Kidney epithelial cell (primary cell): ENCODE results near the gene TLK2. TPM values are rescaled to one million over a fixed set of nuclear protein-coding genes. Genes with fewer than 3 reads are reported as not detected.

Source experiments
- DNase-seq: peaks from one replicate; pipeline ENCODE4 v3.0.0-alpha.2; 2010; ENCODE audit warnings: low read depth
- H3K27me3 ChIP-seq: 2 replicates; pipeline ENCODE4 v1.6.0; 2011; ENCODE audit warnings: low read length; ENCODE audit not compliant: control insufficient read depth, insufficient read depth
- H3K36me3 ChIP-seq: 2 replicates; pipeline ENCODE4 v1.5.1; 2011; ENCODE audit warnings: low read length; ENCODE audit not compliant: control insufficient read depth, insufficient read depth
- H3K4me3 ChIP-seq: 2 replicates; pipeline ENCODE4 v1.5.1; 2011; ENCODE audit warnings: low read depth, mild to moderate bottlenecking, control low read depth, low read length
- total RNA-seq: library from RNA; depleted of rRNA; stranded (reverse); fragments of >200 nt; gene quantifications from 2 replicates; pipeline ENCODE4 v1.2.3, GENCODE V29; 2015
- TF ChIP-seq, protein P1 (sequence below): IDR thresholded peaks from 2 replicates; pipeline ENCODE4 v1.5.1; 2011; ENCODE audit warnings: mild to moderate bottlenecking, moderate library complexity, low read length, control low read depth, inconsistent platforms; ENCODE audit not compliant: insufficient read depth, poor library complexity, severe bottlenecking

The TLK2 gene
- total RNA-seq, 1 donor from 2014 or later, result 32.9 TPM

DNA sequence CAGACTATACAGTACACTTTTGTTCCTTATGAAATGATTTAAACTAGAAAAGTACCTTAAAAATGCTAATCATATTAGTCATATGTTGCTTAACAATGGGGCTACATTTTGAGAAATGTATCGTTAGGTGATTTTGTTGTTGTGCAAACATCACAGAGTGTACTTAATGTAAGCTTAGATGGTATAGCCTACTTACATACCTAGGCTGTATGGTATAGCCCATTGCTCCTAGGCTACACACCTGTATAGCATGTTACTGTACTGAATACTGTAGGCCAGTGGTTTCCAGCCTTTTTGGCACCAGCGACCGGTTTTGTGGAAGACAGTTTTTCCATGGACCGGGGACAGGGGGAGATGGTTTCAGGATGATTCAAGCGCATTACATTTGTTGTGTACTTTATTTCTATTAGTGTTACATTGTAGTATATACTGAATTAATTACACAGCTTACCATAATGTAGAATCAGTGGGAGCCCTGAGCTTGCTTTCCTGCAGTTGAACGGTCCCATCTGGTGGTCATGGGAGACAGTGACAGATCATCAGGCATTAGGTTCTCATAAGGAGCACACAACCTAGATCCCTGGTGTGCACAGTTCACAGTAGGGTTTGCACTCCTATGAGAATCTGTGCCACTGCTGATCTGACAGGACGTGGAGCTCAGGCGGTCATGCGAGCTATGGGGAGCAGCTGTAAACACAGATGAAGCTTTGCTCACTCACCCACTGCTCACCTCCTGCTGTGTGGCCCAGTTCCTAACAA, 113.9 kb downstream of the TLK2 start:
- TF ChIP-seq, protein P1, sequence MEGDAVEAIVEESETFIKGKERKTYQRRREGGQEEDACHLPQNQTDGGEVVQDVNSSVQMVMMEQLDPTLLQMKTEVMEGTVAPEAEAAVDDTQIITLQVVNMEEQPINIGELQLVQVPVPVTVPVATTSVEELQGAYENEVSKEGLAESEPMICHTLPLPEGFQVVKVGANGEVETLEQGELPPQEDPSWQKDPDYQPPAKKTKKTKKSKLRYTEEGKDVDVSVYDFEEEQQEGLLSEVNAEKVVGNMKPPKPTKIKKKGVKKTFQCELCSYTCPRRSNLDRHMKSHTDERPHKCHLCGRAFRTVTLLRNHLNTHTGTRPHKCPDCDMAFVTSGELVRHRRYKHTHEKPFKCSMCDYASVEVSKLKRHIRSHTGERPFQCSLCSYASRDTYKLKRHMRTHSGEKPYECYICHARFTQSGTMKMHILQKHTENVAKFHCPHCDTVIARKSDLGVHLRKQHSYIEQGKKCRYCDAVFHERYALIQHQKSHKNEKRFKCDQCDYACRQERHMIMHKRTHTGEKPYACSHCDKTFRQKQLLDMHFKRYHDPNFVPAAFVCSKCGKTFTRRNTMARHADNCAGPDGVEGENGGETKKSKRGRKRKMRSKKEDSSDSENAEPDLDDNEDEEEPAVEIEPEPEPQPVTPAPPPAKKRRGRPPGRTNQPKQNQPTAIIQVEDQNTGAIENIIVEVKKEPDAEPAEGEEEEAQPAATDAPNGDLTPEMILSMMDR, result no peak
- Histone ChIP-seq H3K27me3 (no peaks in the 10 kb centered on the region), H3K36me3 (peaks cover 1% of the 10 kb centered on the region), H3K4me3 (no peak overlapping the region)
- DNase-seq, result no peak

DNA sequence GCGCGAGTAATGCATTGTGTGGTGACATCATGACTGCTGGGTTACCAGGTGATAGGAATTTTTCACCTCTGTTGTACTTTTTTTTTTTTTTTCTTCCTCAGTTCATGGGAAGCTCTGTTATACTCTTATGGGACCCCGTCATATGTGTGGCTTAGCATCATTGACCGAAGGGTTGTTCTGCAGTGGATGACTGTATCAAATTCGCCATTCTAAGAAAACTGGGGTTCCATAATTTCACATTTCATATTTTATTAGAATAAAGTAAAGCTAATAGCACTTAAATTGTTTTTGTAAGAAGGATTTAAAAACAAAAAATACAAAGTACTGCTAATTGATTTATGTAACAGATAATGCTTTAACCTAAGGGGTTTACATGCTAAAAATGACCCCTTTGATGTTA, 116.9 kb downstream of the TLK2 start:
- Histone ChIP-seq H3K36me3 (peaks cover 1% of the 10 kb centered on the region), H3K4me3 (no peak overlapping the region), H3K27me3 (no peaks in the 10 kb centered on the region)
- no peak for DNase-seq
- TF ChIP-seq, protein P1, result no peak

DNA sequence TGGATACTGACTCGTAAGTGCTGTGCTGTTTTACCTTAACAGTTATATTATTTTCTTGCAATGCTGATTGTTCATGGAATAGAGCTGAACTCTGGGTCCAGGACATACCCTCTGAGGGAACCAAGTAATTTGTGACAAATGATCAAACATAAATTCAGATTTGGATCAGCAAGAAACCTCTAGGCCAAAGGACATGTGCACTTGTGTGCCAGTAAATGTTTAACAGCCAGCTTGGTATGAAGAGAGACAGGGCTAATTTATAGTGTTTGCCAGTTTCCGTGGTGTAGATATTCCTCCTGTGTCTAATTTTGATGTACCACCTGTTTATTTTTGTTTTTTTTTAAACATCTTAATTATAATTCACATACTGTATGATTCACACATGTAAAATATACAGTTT, 118.0 kb downstream of the TLK2 start:
- H3K36me3 ChIP-seq, result peaks cover 1% of the 10 kb centered on the region

DNA sequence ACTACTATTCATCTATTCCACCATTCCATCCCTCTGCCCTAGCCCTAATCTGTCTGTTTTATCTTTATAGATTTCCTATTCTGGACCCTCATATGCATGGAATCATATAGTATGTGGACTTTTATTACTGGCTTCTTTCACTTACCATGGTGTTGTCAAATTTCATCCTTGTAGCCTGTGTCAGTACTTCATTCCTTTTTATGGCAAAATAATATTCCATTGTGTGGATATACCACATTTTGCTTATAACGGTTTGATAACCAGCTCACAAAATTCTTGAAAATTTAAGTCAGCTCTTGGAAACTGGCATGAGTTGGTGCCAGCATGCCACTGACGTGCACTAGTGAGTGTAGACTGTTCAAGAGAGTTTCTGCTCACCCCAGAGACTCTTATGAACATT, 118.5 kb downstream of the TLK2 start:
- peaks cover 1% of the 10 kb centered on the region for H3K36me3 ChIP-seq
- no peak for DNase-seq
- TF ChIP-seq, protein P1, result no peak

More for the DNA sequence above, 118.0 kb downstream of the TLK2 start:
- TF ChIP-seq, protein P1, result no peak
- Histone ChIP-seq H3K27me3 (no peaks in the 10 kb centered on the region), H3K4me3 (no peak overlapping the region)
- DNase-seq, result no peak

DNA sequence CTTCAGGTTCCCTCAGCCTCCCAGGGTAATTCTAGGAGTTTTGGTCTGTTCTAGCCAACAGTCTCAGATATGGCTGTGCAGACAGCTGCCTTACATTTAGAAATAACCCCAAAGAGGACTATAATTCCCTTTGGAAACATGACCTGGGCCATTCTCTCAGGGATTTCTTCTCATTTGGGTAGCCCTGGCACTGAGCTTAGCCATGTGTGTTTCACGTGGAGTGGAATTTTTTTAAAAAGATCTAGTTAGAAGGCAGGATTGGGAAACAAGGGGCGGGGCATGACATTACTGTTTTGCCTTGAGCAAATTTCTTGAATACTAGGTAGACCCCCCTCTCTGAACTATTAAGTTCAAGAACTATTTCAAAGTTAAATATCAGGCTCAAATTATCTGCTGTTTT, 119.3 kb downstream of the TLK2 start:
- TF ChIP-seq, protein P1, result no peak
- H3K27me3 ChIP-seq, result no peaks in the 10 kb centered on the region
- H3K4me3 ChIP-seq, result no peak overlapping the region
- H3K36me3 ChIP-seq, result peaks cover 1% of the 10 kb centered on the region
- no peak for DNase-seq

More for the DNA sequence above, 118.5 kb downstream of the TLK2 start:
- Histone ChIP-seq H3K27me3 (no peaks in the 10 kb centered on the region), H3K4me3 (no peak overlapping the region)
